Measurements from ENCODE around the gene KCNQ4. TPM values are rescaled to one million over a fixed set of nuclear protein-coding genes. Genes with fewer than 3 reads are reported as not detected.

Gene KCNQ4
- total RNA-seq, 3 donors from 2014 or later (not counting 1 experiment from before 2014, with no cell fraction given) = 0.14 to 0.45 (median 0.35) TPM

DNA sequence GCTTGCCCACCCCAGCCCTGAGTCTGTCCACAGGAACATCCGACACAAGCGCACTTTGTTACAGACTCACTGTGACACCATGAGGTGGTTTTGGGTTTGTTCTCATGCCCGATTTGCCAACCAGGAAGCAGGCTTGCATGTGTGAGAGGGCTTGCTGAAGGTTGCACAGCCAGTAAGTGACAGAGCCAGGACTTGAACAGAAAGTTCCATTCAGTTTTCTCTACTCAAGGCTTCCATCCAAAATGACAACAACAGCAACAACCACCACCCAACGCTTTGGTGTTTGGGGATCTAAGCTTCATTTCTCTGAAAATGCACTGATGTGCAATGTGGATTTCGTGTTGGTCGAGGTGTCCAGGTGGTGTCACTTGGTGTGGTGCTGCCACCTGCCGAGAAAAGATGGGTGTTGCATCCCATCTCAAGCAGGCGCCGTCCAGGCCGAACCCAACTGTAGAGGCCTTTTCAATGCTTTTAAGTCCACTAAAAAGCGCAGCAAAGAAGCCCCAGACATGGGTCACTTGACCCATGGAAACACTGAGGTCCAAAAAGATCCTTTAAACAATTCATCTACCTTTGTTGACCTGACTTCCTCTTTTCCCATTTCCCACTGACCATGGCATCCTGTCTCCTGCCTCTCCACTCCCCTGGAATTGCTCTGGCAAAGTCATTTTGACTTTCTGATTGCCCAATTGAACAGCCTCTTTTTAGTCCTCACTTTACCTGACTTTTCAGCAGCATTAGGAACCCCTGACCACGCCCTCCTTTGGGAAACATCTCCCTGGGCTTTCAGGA lies 66.4 kb downstream of the KCNQ4 start:
- H3K9me3 ChIP-seq (ENCODE audit: control insufficient read depth, insufficient read depth, low read length) = no peaks in the 10 kb centered on the region
- H3K27ac ChIP-seq (ENCODE audit: low read length) = no peak overlapping the region
- H3K27me3 Mint-ChIP-seq (ENCODE audit: low read depth in 2 of 2) = peaks cover 0 to 3% of the 10 kb centered on the region in 2 donors
- H3K36me3 Mint-ChIP-seq = no peaks in the 10 kb centered on the region
- peak overlapping the region; percentile 41 for H3K4me3 Mint-ChIP-seq
- H3K27me3 ChIP-seq (ENCODE audit: control insufficient read depth, insufficient read depth, low read length) = no peaks in the 10 kb centered on the region
- peaks cover 6 to 17% of the 10 kb centered on the region in 2 donors for H3K4me1 Mint-ChIP-seq
- peak; percentile 91 to 97 (median 94) for ATAC-seq
- intact Hi-C loops (cut with micrococcal nuclease) = loop anchor here (1.0 kb wide), 2 partner anchors 76 to 238 kb away; no protein-coding TSS in a partner anchor
- no peaks in the 10 kb centered on the region for H3K9me3 Mint-ChIP-seq
- H3K27ac Mint-ChIP-seq = peak overlapping the region in 1 of 2 donors; percentile 44
- peaks cover 8% of the 10 kb centered on the region for H3K4me1 ChIP-seq (ENCODE audit: control insufficient read depth, insufficient read depth, low read length)
- H3K4me3 ChIP-seq (ENCODE audit: low read length) = no peak overlapping the region
- DNase-seq = peak; percentile 74 to 88
- WGBS (ENCODE audit: insufficient coverage) = 15% methylated on average over 11 of the region's 12 CpGs
- TF ChIP-seq, protein P1, sequence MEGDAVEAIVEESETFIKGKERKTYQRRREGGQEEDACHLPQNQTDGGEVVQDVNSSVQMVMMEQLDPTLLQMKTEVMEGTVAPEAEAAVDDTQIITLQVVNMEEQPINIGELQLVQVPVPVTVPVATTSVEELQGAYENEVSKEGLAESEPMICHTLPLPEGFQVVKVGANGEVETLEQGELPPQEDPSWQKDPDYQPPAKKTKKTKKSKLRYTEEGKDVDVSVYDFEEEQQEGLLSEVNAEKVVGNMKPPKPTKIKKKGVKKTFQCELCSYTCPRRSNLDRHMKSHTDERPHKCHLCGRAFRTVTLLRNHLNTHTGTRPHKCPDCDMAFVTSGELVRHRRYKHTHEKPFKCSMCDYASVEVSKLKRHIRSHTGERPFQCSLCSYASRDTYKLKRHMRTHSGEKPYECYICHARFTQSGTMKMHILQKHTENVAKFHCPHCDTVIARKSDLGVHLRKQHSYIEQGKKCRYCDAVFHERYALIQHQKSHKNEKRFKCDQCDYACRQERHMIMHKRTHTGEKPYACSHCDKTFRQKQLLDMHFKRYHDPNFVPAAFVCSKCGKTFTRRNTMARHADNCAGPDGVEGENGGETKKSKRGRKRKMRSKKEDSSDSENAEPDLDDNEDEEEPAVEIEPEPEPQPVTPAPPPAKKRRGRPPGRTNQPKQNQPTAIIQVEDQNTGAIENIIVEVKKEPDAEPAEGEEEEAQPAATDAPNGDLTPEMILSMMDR (IDR thresholded peaks at IDR 0.05) = peak; percentile 93
- no peaks in the 10 kb centered on the region for H3K36me3 ChIP-seq (ENCODE audit: control insufficient read depth, insufficient read depth, low read length)

DNA sequence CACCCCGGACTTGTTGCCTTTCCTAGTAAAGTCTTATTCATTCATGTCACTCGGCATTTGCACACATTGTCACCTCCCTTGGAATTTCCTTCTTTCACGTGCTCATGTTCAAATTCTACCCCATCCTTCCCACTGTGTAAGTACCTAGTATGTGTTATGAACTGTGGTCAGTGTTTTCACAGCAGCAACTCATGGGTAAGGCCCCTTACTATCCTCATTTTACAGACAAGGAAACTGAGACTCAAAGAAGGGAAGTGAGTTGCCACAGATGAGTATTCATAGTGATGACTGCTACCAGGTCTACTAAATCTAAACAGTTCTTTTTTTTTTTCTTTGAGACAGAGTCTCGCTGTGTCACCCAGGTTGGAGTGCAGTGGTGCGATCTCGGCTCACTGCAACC lies 68.1 kb downstream of the KCNQ4 start:
- Histone ChIP-seq H3K27me3 (ENCODE audit: control insufficient read depth, insufficient read depth, low read length) (no peaks in the 10 kb centered on the region), H3K4me1 (ENCODE audit: control insufficient read depth, insufficient read depth, low read length) (peaks cover 6% of the 10 kb centered on the region), H3K36me3 (ENCODE audit: control insufficient read depth, insufficient read depth, low read length) (no peaks in the 10 kb centered on the region), H3K9me3 (ENCODE audit: control insufficient read depth, insufficient read depth, low read length) (no peaks in the 10 kb centered on the region), H3K27ac (ENCODE audit: low read length) (no peak overlapping the region), H3K4me3 (ENCODE audit: low read length) (no peak overlapping the region)
- DNase-seq = no peak
- ATAC-seq = no peak
- Mint-ChIP-seq H3K4me1 (peaks cover 6 to 8% of the 10 kb centered on the region in 2 donors), H3K36me3 (no peaks in the 10 kb centered on the region), H3K27me3 (ENCODE audit: low read depth in 2 of 2) (peaks cover 0 to 7% of the 10 kb centered on the region in 2 donors), H3K9me3 (no peaks in the 10 kb centered on the region), H3K4me3 (no peak overlapping the region), H3K27ac (no peak overlapping the region)
- 74% methylated on average over 5 of the region's 6 CpGs for WGBS (ENCODE audit: insufficient coverage)
- intact Hi-C loops (cut with micrococcal nuclease) = no loop called here
- TF ChIP-seq, protein P1 (IDR thresholded peaks at IDR 0.05) = no peak

DNA sequence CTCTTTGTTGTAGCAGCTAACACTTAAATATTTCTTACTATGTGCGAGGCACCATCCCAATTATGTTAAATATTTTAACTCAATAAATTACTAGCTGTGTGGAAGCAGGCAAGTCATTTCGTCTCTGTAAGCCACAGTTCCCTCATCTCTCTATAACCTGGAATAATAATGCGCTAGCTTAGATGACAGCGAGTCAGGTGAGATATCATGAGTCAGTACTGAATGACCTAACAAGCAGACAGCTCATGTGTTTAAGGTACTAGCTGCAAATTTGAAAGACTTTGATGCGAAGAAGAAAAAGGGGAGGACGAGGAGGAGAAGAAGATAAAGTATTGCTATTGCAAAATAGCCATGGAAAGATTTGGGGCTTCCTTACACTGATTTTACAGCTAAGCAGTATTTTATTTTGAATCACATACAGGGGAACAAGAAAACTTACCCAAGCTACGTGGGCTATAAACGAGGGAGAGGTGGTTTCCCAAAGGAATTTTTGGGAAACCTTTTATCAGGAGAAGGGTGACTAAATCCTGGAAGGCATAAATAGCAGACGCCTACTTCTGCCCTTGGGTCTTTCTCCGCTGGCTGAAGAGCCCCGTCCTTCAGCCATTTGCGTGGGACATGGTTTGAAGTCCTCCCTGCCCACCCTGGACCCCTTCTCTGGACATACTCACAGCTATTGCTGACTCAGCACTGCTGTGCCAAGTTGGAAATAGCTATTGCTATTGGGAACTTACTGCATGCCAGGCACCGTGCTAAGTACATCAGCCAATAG lies 69.7 kb downstream of the KCNQ4 start:
- intact Hi-C loops (cut with micrococcal nuclease) = no loop called here
- no peaks in the 10 kb centered on the region for H3K27me3 ChIP-seq (ENCODE audit: control insufficient read depth, insufficient read depth, low read length)
- Mint-ChIP-seq H3K4me1 (peaks cover 6 to 8% of the 10 kb centered on the region in 2 donors), H3K36me3 (no peaks in the 10 kb centered on the region), H3K4me3 (no peak overlapping the region), H3K27ac (no peak overlapping the region), H3K9me3 (no peaks in the 10 kb centered on the region), H3K27me3 (ENCODE audit: low read depth in 2 of 2) (peaks cover 4 to 9% of the 10 kb centered on the region in 2 donors)
- 88% methylated on average over 12 of the region's 13 CpGs for WGBS (ENCODE audit: insufficient coverage)
- TF ChIP-seq, protein P1 (IDR thresholded peaks at IDR 0.05) = no peak
- no peak overlapping the region for H3K4me3 ChIP-seq (ENCODE audit: low read length)
- no peak overlapping the region for H3K27ac ChIP-seq (ENCODE audit: low read length)
- ATAC-seq = no peak
- DNase-seq = no peak
- H3K9me3 ChIP-seq (ENCODE audit: control insufficient read depth, insufficient read depth, low read length) = no peaks in the 10 kb centered on the region
- H3K4me1 ChIP-seq (ENCODE audit: control insufficient read depth, insufficient read depth, low read length) = peaks cover 6% of the 10 kb centered on the region
- H3K36me3 ChIP-seq (ENCODE audit: control insufficient read depth, insufficient read depth, low read length) = no peaks in the 10 kb centered on the region

Data from natural killer cell (primary cell).